PC-3 (cell line): Measurements from ENCODE around the gene ZNF672.

Experiments used
- CTCF ChIP-seq: fragments of 300-600 bp; sonication (generic); conservative IDR thresholded peaks from 2 replicates; pipeline ENCODE4 v1.5.1; 2017; ENCODE audit warnings: antibody characterized with exemption, low read depth, mild to moderate bottlenecking, low read length
- EZH2 ChIP-seq: fragments of 300-600 bp; sonication (generic); IDR thresholded peaks from one replicate; pipeline ENCODE4 v1.6.1; 2017; ENCODE audit warnings: antibody characterized with exemption, mild to moderate bottlenecking, low read length; ENCODE audit not compliant: unreplicated experiment
- EZH2phosphoT487 ChIP-seq: fragments of 300-600 bp; sonication (generic); IDR thresholded peaks from 2 replicates; pipeline ENCODE4 v1.6.1; 2018; ENCODE audit warnings: mild to moderate bottlenecking, antibody characterized with exemption, low read length, borderline replicate concordance

- TF ChIP-seq EZH2phosphoT487: no peak
- TF ChIP-seq EZH2: no peak
- no peak for TF ChIP-seq CTCF
Observed at GRCh38 chr1:248885646-248886045, 47.6 kb downstream of the ZNF672 start.
